Measurements from ENCODE around the gene CYP26A1.

Gene CYP26A1

GRCh38 chr10:93123766-93124165 lies 50.1 kb downstream of the CYP26A1 start:
- TF ChIP-seq CTCF (IDR thresholded peaks at IDR 0.05), result no peak

- TF ChIP-seq CTCF (IDR thresholded peaks at IDR 0.05), result no peak
Observed at GRCh38 chr10:93124580-93125318, 51.1 kb downstream of the CYP26A1 start.

- TF ChIP-seq CTCF (IDR thresholded peaks at IDR 0.05), result no peak
Observed at GRCh38 chr10:93125966-93126365, 52.3 kb downstream of the CYP26A1 start.

GRCh38 chr10:93126483-93127052 lies 52.9 kb downstream of the CYP26A1 start:
- TF ChIP-seq CTCF (IDR thresholded peaks at IDR 0.05), result peak; percentile 61
